Activated CD4-positive, alpha-beta T cell treated with anti-CD3 and anti-CD28 coated beads for 1 hour (primary cell): ENCODE data around the gene TENM3.

ENCODE experiments used
- DNase-seq: peaks from one replicate; pipeline ENCODE4 v3.0.0-alpha.2; 2020

TENM3 gene

DNA sequence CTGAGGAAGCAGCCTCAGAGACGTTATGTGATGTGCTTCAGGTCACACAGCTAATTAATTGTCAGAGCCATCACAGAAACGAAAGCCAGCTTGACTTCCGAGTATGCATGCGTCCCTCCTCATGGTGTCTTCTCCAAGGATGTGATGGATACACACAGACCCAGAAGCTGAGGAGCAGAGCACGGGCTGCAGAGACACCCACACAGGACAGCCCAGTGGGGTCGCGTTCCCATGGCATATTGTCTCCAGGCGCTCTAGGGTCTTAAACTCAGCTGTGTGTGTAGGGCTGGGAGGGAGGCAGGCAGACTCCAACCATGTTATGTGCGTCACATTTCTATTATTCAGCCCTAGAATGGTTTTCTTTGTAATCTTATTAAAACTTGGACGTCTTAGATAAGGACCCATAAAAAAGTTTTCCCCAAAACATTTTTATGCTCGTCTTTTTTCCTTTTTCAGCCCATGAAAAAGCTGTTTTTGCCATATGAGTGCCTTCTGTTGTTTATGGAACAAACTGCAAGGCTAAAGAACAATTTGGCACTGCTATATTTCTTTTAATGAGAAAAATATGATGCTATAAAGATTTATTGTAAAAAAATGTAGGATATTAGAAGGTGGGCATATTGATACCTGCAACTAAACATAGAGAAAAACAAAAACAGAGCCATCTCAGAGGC, 48.5 kb downstream of the TENM3 start:
- no peak for DNase-seq

DNA sequence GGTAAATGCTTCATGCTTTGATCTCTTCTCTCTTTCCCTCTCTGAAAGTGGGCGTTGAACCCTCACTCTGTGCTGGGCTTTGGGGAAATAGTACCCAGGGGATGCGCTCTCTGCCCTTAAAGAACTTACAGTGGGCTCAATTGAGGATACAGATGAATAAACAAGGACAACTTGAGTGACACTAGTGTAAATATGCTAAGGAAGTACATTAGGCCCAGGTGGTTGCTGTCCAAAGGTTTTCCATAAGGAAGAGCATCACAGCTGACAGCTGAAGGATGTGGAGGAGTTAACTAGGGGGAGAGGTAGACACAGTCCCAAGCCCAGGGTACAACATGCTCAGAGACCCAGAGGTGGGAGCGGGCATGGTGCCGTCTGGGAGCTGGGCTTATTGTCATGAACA, 49.4 kb downstream of the TENM3 start:
- no peak for DNase-seq

GRCh38 chr4:182293691-182294255, 50.6 kb downstream of the TENM3 start:
- no peak for DNase-seq

DNA sequence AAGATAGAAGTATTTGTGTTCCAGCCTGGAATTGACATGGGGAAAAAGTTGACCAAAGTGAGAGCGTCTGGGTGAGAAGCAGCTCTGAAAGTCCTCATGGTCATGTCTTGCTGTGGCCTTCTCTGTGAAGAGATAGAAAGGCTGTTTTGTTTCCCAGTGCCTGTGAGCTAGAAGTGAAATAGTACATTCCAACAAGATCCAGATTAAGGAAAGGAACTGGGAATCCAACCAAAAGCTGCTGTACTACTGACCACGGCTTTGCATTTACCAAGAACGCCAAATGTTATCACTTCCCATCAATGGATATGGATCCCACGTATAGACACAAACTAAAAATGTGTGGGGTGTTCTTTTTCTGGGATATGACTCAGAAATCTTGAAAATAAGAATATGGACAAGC, 51.2 kb downstream of the TENM3 start:
- DNase-seq: no peak

DNA sequence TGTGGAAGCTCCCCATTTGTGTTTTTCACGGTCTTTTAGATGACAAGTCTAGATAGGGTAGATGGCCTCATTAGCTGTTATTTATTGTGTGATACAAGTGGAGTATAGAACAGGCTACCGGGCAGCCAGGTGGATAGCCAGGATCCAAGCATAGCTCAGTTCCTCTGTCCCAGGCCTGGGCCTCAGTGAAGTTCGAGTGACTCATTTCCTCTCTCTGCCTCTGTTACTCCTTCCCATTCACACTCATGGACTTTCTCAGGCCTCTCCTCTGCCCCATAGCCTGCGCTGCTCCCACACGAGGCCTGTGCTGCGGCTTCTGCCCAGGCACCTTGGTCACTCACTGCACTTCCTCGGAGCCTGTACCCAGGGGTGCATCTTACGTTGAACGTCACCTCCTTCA, 54.5 kb downstream of the TENM3 start:
- DNase-seq: no peak

- no peak for DNase-seq
Observed at GRCh38 chr4:182301736-182302135, 58.5 kb downstream of the TENM3 start.

GRCh38 chr4:182303847-182304246, 60.6 kb downstream of the TENM3 start:
- no peak for DNase-seq

DNA sequence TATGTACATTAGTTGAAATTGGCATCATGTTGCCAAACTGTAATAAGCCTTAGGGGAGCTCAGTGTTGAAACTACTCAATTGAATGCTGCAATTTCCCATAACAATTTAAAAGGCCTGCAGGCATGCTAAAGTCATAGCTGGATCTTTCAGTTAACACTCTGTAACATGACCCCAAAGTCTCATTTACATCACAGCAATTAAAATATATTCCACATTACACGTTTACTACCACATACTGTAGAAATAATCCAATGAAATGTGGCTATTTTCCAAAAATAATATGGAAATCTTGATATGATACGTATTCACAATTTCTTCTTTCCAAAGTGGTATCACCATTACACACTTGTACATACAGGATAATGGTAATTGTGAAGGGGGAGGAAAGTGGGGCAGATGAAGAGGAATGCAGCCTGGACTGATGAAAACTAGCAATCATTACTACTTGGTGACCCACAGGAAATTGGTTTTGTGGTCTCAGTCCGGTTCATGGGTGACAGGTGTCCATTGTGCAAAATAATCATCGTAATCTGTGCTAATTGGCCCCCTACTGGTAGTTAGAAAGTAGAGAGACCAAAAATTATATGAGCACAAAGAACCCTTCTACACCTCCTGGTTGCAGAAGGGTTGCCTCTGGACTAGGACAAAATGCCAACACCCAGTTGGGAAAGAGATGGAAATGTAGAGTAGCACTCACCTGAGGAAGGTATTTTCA, 63.7 kb downstream of the TENM3 start:
- DNase-seq: no peak

GRCh38 chr4:182307746-182308145, 64.5 kb downstream of the TENM3 start:
- DNase-seq: no peak

- no peak for DNase-seq
Observed at GRCh38 chr4:182309877-182310276, 66.7 kb downstream of the TENM3 start.

DNA sequence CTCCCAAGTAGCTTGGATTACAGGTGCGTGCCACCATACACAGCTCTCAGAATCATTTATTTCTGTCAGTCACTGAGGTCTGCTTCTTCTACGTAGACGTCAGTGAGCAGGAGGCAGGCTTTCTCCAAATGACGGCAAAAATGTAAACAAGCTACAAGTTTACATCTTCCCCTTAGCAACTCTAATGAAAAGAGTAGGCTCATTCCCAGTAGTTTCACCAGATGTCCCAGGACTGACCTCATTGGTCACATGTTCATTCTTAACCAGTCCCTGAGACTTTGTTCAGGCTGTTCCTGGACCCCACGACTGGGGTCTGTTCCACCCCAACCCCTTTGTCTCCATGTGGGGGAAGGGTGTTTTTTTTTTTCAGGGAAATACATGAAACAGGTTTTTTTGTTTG, 67.1 kb downstream of the TENM3 start:
- DNase-seq: no peak

DNA sequence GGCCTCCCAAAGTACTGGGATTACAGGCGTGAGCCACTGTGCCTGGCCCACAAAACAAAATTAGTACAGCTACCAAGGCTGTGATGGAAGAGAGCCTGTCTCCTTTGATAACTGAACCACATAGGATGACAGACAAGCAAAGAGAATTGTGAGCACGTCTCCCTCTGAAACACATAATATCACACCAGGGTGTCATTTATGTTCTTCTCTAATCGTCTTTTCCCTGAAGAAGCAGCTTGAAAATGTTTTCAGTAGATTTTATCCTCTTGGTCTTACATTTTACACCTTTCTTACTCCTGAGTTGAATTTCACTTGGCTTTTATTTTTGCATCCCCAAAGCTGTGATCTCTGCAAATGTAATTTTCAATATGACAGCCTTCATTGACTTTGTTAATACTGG, 67.8 kb downstream of the TENM3 start:
- DNase-seq: no peak

- no peak for DNase-seq
Observed at GRCh38 chr4:182314537-182314936, 71.3 kb downstream of the TENM3 start.

DNA sequence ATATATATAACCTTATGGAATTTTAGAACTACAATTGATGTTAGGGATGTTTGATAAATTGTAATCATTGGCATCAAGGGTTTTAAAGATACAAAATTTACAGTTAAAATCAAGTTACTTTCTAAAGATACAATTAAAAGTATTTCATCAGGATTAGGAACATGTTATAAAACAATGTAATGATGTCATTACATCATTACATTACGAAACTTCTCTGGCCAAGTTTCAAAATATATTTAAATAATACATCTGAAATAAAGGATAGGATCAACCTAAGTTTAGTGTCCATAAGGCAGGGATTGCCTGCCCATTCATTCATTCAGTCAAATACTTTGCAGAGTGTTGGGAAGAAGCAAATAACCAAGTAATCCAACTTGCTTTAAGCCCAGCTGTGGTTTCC, 75.1 kb downstream of the TENM3 start:
- DNase-seq: no peak

DNA sequence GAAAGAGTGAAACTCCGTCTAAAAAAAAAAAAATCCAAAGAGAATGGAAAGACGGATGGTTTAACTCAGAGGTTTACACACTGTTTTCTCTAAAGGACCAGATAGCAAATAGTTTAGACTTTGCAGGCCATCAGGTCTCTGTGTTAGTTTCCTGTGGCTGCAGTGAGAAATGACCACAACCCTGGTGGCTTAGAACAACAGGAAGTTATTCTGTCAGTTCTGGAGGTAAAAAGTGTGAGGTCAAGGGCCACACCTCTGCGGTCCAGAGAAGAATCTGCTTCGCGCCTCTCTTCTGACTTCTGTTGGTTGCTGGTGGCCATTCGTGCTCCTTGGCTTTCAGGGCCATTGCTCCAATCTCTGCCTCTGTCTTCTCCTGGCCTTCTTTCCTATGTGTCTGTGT, 76.9 kb downstream of the TENM3 start:
- no peak for DNase-seq

GRCh38 chr4:182320580-182320979, 77.4 kb downstream of the TENM3 start:
- DNase-seq: no peak

GRCh38 chr4:182324282-182324681, 81.1 kb downstream of the TENM3 start:
- DNase-seq: no peak

DNA sequence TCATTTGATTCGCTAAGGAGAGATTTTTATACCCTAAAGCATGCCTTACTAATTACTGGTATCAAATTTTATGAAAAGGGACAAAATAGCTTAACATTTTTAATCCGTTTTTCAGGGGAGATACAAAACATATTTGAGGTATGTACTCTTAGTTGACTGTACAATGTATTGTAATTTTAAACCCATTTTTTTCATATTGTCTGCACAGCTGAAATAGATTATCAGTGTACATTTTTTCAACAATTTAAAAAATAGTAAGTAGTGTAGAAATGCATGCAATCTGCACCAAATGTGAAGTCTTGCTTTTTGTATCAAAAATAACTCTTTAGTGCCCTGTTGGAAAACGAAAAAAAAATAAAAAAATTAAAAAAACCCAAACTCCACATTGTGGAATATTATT, 82.2 kb downstream of the TENM3 start:
- no peak for DNase-seq

DNA sequence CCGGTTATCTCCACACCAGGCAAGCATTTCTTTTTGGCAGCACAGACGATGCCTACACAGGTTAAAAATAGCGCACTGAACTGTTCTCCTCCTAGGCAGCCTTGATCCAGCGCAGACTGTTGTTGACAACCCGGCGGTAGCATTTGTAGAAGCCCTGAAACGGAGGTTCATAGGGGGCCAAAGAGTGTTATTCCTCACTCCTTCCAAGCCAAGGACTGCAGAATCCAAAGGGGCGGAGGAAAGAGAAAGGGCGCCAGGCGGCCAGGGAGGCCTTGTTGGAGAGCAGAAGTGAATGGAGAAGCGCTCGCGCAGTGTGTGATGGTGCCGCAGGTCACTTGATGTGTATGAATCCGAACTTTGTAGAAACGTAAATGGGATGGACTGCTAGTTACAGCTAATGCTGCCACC, 82.7 kb downstream of the TENM3 start:
- no peak for DNase-seq

- DNase-seq: no peak
Observed at GRCh38 chr4:182328505-182328904, 85.3 kb downstream of the TENM3 start.

DNA sequence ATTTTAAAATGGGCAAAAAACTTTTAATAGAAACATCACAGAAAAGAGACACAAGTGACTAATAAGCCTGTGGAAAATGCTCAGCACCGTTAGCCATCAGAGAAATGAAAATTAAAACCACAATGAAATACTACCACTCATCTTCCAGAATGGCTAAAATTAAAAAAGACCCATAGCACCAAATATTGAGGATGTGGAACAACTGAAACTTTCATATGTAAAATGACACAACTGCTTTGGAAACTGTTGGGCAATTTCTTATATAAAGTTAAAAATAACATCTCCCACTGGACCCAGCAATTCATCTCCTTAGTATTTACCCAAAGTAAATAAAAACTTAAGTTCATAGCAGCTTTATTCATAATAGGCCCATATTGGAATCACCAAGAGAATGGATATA, 94.2 kb downstream of the TENM3 start:
- DNase-seq: no peak

GRCh38 chr4:182338063-182338462, 94.9 kb downstream of the TENM3 start:
- no peak for DNase-seq

GRCh38 chr4:182338746-182339145, 95.5 kb downstream of the TENM3 start:
- no peak for DNase-seq

GRCh38 chr4:182339221-182339641, 96.0 kb downstream of the TENM3 start:
- no peak for DNase-seq

- DNase-seq: no peak
Observed at GRCh38 chr4:182343453-182343852, 100.3 kb downstream of the TENM3 start.
